Caco-2 (cell line): ENCODE data around the gene PDE1C. TPM values are rescaled to one million over a fixed set of nuclear protein-coding genes. Genes with fewer than 3 reads are reported as not detected.

Experiments
- BruUV-seq: library from RNA; stranded (reverse); fragments of 400-500 nt; replicated peaks from 2 replicates; lab custom pipeline; 2021; lab: Mats Ljungman, UMichigan
- CTCF ChIA-PET: fragments of 300-600 bp; sonication (Branson Sonifier 250); formaldehyde crosslinking; loops from one replicate; lab custom pipeline; 2022; ENCODE audit warnings: antibody characterized with exemption; lab: Charles Lee
- POLR2A ChIA-PET: fragments of 300-600 bp; sonication (Branson Sonifier 250); formaldehyde crosslinking; loops from one replicate; lab custom pipeline; 2022; ENCODE audit warnings: antibody characterized with exemption; lab: Charles Lee
- DNase-seq, 2 experiments: peaks; one replicate each; pipeline versions ENCODE4 v3.0.0 to v3.0.0-alpha.2; 2020 to 2022
- H3K27me3 ChIP-seq: replicated peaks from 2 replicates; pipeline ENCODE4 v1.6.0; 2011; ENCODE audit warnings: low read length; ENCODE audit not compliant: control insufficient read depth, insufficient read depth
- H3K36me3 ChIP-seq: 2 replicates; pipeline ENCODE4 v1.5.1; 2011; ENCODE audit warnings: low read length; ENCODE audit not compliant: control insufficient read depth, insufficient read depth
- H3K4me1 ChIP-seq: fragments of 250-450 bp; sonication (Bioruptor Pico); 2 replicates; pipeline ENCODE4 v1.5.1; 2020; ENCODE audit warnings: mild to moderate bottlenecking
- H3K4me3 ChIP-seq: 2 replicates; pipeline ENCODE4 v1.5.1; 2011; ENCODE audit warnings: low read depth, mild to moderate bottlenecking, control low read depth, low read length
- H3K9me3 ChIP-seq: fragments of 250-450 bp; sonication (Bioruptor Pico); 2 replicates; pipeline ENCODE4 v1.5.1; 2020; ENCODE audit warnings: mild to moderate bottlenecking, moderate library complexity
- H3K27ac Mint-ChIP-seq: one replicate; pipeline ENCODE4 v1.8.0; 2022; ENCODE audit warnings: mixed read lengths; ENCODE audit not compliant: unreplicated experiment
- H3K27me3 Mint-ChIP-seq: one replicate; pipeline ENCODE4 v1.8.0; 2022; ENCODE audit warnings: mixed read lengths; ENCODE audit not compliant: insufficient read depth, unreplicated experiment
- H3K36me3 Mint-ChIP-seq: one replicate; pipeline ENCODE4 v1.8.0; 2022; ENCODE audit warnings: mild to moderate bottlenecking, mixed read lengths; ENCODE audit not compliant: insufficient read depth, unreplicated experiment
- H3K4me1 Mint-ChIP-seq: one replicate; pipeline ENCODE4 v1.8.0; 2022; ENCODE audit warnings: low read depth, mixed read lengths; ENCODE audit not compliant: unreplicated experiment
- H3K4me3 Mint-ChIP-seq: one replicate; pipeline ENCODE4 v1.8.0; 2022; ENCODE audit warnings: mild to moderate bottlenecking, moderate library complexity, mixed read lengths; ENCODE audit not compliant: unreplicated experiment
- H3K9me3 Mint-ChIP-seq: one replicate; pipeline ENCODE4 v1.8.0; 2022; ENCODE audit warnings: mixed read lengths; ENCODE audit not compliant: unreplicated experiment
- CTCF ChIP-seq, 2 experiments: fragments of 200-600 bp in 1 of 2; IDR thresholded peaks; 1 replicate in 1 of 2; 2 replicates in 1 of 2; pipeline versions ENCODE4 v1.5.1 to v1.8.0; 2011 to 2022; ENCODE audit warnings: antibody characterized with exemption in 1 of 2, control low read depth in 1 of 2, inconsistent platforms in 1 of 2, low read depth in 1 of 2, low read length in 1 of 2, mild to moderate bottlenecking in 1 of 2, moderate library complexity in 1 of 2; ENCODE audit not compliant: insufficient read depth in 1 of 2, severe bottlenecking in 1 of 2, unreplicated experiment in 1 of 2
- intact Hi-C: fragments of 100-400 bp; cut with micrococcal nuclease; formaldehyde crosslinking; loops from one replicate; pipeline ENCODE4 v1.10.0; 2022; ENCODE audit not compliant: unreplicated experiment
- total RNA-seq: library from RNA; stranded (reverse); gene quantifications from 2 replicates; pipeline ENCODE4 v1.2.3, GENCODE V29; 2022

Gene PDE1C
- total RNA-seq, 1 experiment from 2014 or later = not detected

- intact Hi-C loops = no loop called here
- DNase-seq = no peak
- H3K9me3 Mint-ChIP-seq = no peaks in the 10 kb centered on the region
- no peak overlapping the region for H3K4me3 ChIP-seq
- ChIA-PET POLR2A (no interaction called here), CTCF (no interaction called here)
- H3K27me3 Mint-ChIP-seq = peaks cover 24% of the 10 kb centered on the region
- no peaks in the 10 kb centered on the region for H3K36me3 ChIP-seq
- no peak for TF ChIP-seq CTCF (IDR thresholded peaks at IDR 0.05; ENCODE audit: insufficient read depth in 1 of 2, low read depth in 1 of 2, low read length in 1 of 2, severe bottlenecking in 1 of 2, unreplicated experiment in 1 of 2)
- no TSS peak for BruUV-seq
- H3K4me3 Mint-ChIP-seq = no peak overlapping the region
- no peaks in the 10 kb centered on the region for H3K9me3 ChIP-seq
- H3K27ac Mint-ChIP-seq = no peak overlapping the region
- H3K4me1 ChIP-seq = no peaks in the 10 kb centered on the region
- no peaks in the 10 kb centered on the region for H3K36me3 Mint-ChIP-seq
- no peaks in the 10 kb centered on the region for H3K4me1 Mint-ChIP-seq
- H3K27me3 ChIP-seq = no peaks in the 10 kb centered on the region; the same call in 1 of the 2 replicates
Observed at GRCh38 chr7:31702354-31702753, 367.9 kb downstream of the PDE1C start.
